SU-DHL-6 (cell line): Measurements from ENCODE around the gene TARBP1.

Experiments used
- EZH2phosphoT487 ChIP-seq: fragments of 200-600 bp; sonication (generic), shearing (Covaris generic); conservative IDR thresholded peaks from 2 replicates; pipeline ENCODE4 v1.6.1; 2018; ENCODE audit warnings: mild to moderate bottlenecking, antibody characterized with exemption, low read length, moderate library complexity, mixed read lengths
- TF ChIP-seq, protein P1 (sequence below): fragments of 200-600 bp; sonication (generic); IDR thresholded peaks from one replicate; pipeline ENCODE4 v1.5.1; 2017; ENCODE audit warnings: antibody characterized with exemption, mild to moderate bottlenecking, low read length, moderate library complexity; ENCODE audit not compliant: insufficient read depth, poor library complexity, severe bottlenecking

DNA sequence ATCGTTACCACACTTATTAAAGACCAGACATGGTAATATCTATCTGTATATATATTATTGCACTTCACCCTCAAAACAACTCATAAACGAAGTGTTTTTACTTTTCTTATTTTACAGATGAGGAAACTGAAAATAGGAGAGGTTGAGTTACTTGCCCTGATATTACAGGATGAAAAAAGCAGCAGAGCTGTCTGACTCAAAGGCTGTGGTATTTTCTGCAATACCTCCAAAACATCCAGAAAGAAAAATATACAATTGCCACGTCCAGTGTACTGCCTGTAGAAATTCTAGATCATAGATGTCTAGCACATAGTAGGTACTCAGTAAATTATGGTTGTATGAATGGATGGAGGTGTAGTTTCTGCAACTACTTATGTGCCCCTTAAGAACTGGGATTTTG lies 5.2 kb upstream of the TARBP1 start:
- TF ChIP-seq EZH2phosphoT487, result no peak
- TF ChIP-seq, protein P1, sequence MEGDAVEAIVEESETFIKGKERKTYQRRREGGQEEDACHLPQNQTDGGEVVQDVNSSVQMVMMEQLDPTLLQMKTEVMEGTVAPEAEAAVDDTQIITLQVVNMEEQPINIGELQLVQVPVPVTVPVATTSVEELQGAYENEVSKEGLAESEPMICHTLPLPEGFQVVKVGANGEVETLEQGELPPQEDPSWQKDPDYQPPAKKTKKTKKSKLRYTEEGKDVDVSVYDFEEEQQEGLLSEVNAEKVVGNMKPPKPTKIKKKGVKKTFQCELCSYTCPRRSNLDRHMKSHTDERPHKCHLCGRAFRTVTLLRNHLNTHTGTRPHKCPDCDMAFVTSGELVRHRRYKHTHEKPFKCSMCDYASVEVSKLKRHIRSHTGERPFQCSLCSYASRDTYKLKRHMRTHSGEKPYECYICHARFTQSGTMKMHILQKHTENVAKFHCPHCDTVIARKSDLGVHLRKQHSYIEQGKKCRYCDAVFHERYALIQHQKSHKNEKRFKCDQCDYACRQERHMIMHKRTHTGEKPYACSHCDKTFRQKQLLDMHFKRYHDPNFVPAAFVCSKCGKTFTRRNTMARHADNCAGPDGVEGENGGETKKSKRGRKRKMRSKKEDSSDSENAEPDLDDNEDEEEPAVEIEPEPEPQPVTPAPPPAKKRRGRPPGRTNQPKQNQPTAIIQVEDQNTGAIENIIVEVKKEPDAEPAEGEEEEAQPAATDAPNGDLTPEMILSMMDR, result no peak
